GM06990 (cell line): ENCODE data around the gene ROBO1.

Source experiments
- DNase-seq: peaks from one replicate; pipeline ENCODE4 v3.0.0-alpha.2; 2011; ENCODE audit not compliant: insufficient read length; ENCODE audit errors: extremely low read depth
- H3K27me3 ChIP-seq: replicated peaks from 2 replicates; pipeline ENCODE4 v1.6.0; 2011; ENCODE audit warnings: low read length; ENCODE audit not compliant: control insufficient read depth, insufficient read depth
- H3K36me3 ChIP-seq: 2 replicates; pipeline ENCODE4 v1.5.1; 2011; ENCODE audit warnings: low read length; ENCODE audit not compliant: control insufficient read depth, insufficient read depth
- H3K4me3 ChIP-seq: replicated peaks from 2 replicates; pipeline ENCODE4 v1.5.1; 2011; ENCODE audit warnings: low read depth, mild to moderate bottlenecking, control low read depth, low read length
- TF ChIP-seq, protein P1 (sequence below): IDR thresholded peaks from 2 replicates; pipeline ENCODE4 v1.5.1; 2011; ENCODE audit warnings: low read length, control low read depth, mild to moderate bottlenecking, inconsistent platforms; ENCODE audit not compliant: insufficient read depth, poor library complexity, severe bottlenecking

ROBO1 gene

GRCh38 chr3:79160421-79160820 is 607.4 kb downstream of the ROBO1 start:
- Histone ChIP-seq H3K36me3 (no peaks in the 10 kb centered on the region), H3K27me3 (no peaks in the 10 kb centered on the region), H3K4me3 (no peak overlapping the region)
- TF ChIP-seq, protein P1, sequence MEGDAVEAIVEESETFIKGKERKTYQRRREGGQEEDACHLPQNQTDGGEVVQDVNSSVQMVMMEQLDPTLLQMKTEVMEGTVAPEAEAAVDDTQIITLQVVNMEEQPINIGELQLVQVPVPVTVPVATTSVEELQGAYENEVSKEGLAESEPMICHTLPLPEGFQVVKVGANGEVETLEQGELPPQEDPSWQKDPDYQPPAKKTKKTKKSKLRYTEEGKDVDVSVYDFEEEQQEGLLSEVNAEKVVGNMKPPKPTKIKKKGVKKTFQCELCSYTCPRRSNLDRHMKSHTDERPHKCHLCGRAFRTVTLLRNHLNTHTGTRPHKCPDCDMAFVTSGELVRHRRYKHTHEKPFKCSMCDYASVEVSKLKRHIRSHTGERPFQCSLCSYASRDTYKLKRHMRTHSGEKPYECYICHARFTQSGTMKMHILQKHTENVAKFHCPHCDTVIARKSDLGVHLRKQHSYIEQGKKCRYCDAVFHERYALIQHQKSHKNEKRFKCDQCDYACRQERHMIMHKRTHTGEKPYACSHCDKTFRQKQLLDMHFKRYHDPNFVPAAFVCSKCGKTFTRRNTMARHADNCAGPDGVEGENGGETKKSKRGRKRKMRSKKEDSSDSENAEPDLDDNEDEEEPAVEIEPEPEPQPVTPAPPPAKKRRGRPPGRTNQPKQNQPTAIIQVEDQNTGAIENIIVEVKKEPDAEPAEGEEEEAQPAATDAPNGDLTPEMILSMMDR: no peak
- no peak for DNase-seq

DNA sequence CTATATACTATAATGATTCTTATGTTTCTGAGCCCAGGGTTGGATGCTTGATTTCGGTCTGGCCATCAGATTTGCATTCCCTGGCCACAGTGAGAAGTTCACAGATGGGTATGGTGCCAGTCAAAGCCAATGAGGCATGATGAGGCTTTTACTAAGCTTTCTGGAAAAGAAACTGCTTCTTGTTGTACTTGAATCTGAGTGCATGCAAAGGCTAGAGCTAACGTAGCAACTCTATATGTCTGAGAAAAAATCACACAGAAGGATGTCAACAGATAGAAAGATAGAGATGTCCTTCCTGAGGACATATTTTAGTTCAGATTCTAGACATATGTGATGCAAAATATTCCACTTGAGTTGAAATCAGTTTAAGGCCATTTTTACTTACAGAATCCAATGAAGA is 608.1 kb downstream of the ROBO1 start:
- DNase-seq: no peak
- no peak overlapping the region for H3K4me3 ChIP-seq
- no peaks in the 10 kb centered on the region for H3K27me3 ChIP-seq
- no peaks in the 10 kb centered on the region for H3K36me3 ChIP-seq
- TF ChIP-seq, protein P1: no peak

DNA sequence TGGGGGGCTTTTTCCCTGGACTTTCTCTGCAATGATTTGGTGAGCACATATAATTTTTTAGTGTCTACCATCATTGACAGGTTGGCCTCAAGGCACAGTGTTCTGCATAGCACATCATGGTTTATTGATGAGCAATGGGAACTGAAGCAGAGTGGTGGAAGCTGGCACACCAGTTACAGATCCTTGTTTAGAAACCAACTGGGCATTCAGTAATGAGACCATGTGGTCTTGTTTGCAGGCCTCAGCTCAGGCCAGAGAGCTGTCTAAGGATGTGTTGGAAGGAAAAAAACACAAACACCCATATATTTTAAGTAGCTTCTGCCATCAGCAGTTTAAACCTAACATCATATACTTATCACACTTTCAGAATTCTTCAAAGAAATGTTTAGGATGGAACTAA is 610.6 kb downstream of the ROBO1 start:
- Histone ChIP-seq H3K27me3 (no peaks in the 10 kb centered on the region), H3K36me3 (no peaks in the 10 kb centered on the region), H3K4me3 (no peak overlapping the region)
- no peak for DNase-seq
- TF ChIP-seq, protein P1: no peak

- DNase-seq: no peak
- no peaks in the 10 kb centered on the region for H3K36me3 ChIP-seq
- no peaks in the 10 kb centered on the region for H3K27me3 ChIP-seq
- TF ChIP-seq, protein P1: no peak
- H3K4me3 ChIP-seq: no peak overlapping the region
These were observed 612.9 kb downstream of the ROBO1 start for GRCh38 chr3:79154865-79155264.

GRCh38 chr3:79148786-79149185 is 619.0 kb downstream of the ROBO1 start:
- Histone ChIP-seq H3K36me3 (no peaks in the 10 kb centered on the region), H3K27me3 (no peaks in the 10 kb centered on the region), H3K4me3 (no peak overlapping the region)
- TF ChIP-seq, protein P1: no peak
- no peak for DNase-seq

GRCh38 chr3:79146024-79146423 is 621.8 kb downstream of the ROBO1 start:
- H3K36me3 ChIP-seq: no peaks in the 10 kb centered on the region
- no peaks in the 10 kb centered on the region for H3K27me3 ChIP-seq
- no peak overlapping the region for H3K4me3 ChIP-seq
- no peak for DNase-seq
- TF ChIP-seq, protein P1: no peak
